GM12892 (cell line): ENCODE measurements around the gene RTL3.

ENCODE experiments used
- POLR2A ChIP-seq: IDR thresholded peaks from 2 replicates; pipeline ENCODE4 v1.6.1; 2011; ENCODE audit warnings: low read depth, low read length, control low read depth
- TAF1 ChIP-seq: IDR thresholded peaks from 2 replicates; pipeline ENCODE4 v1.6.1; 2011; ENCODE audit warnings: low read depth, mild to moderate bottlenecking, control low read depth, low read length, borderline replicate concordance

GRCh38 chrX:78661836-78662235, 2.7 kb upstream of the RTL3 start:
- TF ChIP-seq TAF1 (no peak), POLR2A (no peak)
